ENCODE results near the gene TUBGCP2. TPM values are rescaled to one million over a fixed set of nuclear protein-coding genes. Genes with fewer than 3 reads are reported as not detected.
A peak's percentile ranks its signal among the peaks of the same experiment; 100 is the strongest.

The TUBGCP2 gene
- total and polyA plus RNA-seq, 2 of the 13 experiments (the other 11 are each of a cell fraction or from before 2014, with no cell fraction given): 21.3 to 34.5 TPM

- TF ChIP-seq, protein P1, sequence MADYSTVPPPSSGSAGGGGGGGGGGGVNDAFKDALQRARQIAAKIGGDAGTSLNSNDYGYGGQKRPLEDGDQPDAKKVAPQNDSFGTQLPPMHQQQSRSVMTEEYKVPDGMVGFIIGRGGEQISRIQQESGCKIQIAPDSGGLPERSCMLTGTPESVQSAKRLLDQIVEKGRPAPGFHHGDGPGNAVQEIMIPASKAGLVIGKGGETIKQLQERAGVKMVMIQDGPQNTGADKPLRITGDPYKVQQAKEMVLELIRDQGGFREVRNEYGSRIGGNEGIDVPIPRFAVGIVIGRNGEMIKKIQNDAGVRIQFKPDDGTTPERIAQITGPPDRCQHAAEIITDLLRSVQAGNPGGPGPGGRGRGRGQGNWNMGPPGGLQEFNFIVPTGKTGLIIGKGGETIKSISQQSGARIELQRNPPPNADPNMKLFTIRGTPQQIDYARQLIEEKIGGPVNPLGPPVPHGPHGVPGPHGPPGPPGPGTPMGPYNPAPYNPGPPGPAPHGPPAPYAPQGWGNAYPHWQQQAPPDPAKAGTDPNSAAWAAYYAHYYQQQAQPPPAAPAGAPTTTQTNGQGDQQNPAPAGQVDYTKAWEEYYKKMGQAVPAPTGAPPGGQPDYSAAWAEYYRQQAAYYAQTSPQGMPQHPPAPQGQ (CRISPR knock-in tag; IDR thresholded peaks at IDR 0.05; ENCODE audit: borderline replicate concordance): no peak
- TF ChIP-seq TOPORS (CRISPR knock-in tag; IDR thresholded peaks at IDR 0.05): no peak; the same call in 1 of the 2 replicates
- peak; percentile 27; the same call in 1 of the 2 replicates for TF ChIP-seq ZNF646 (CRISPR knock-in tag; IDR thresholded peaks at IDR 0.05)
- peak; percentile 67 for TF ChIP-seq PTBP1 (IDR thresholded peaks at IDR 0.05; ENCODE audit: low read depth, low read length, poor library complexity, severe bottlenecking)
- TF ChIP-seq ZNF274 (CRISPR knock-in tag; IDR thresholded peaks at IDR 0.05): peak; percentile 67; the same call in 1 of the 2 replicates
- TF ChIP-seq RFX5 (IDR thresholded peaks at IDR 0.05; ENCODE audit: low read depth, low read length): no peak
- peak; percentile 43; the same call in 1 of the 2 replicates for TF ChIP-seq ZGPAT (CRISPR knock-in tag; IDR thresholded peaks at IDR 0.05)
- peak; percentile 99 for TF ChIP-seq HIVEP1 (CRISPR knock-in tag; IDR thresholded peaks at IDR 0.05)
- TF ChIP-seq AKNA (CRISPR knock-in tag; IDR thresholded peaks at IDR 0.05; ENCODE audit: borderline replicate concordance): no peak
- TF ChIP-seq, protein P2, sequence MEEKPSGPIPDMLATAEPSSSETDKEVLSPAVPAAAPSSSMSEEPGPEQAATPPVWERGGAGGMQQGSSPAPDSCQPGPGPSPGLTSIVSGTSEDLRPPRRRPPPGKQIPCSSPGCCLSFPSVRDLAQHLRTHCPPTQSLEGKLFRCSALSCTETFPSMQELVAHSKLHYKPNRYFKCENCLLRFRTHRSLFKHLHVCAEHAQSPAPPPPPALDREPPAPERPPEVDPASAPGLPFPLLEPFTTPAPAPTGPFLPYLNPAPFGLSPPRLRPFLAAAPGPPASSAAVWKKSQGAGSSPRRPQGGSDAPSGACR (CRISPR knock-in tag; IDR thresholded peaks at IDR 0.05): no peak
- TF ChIP-seq HNRNPL (IDR thresholded peaks at IDR 0.05; ENCODE audit: low read depth, low read length): peak; percentile 71; the same call in 1 of the 2 replicates
- TF ChIP-seq MATR3 (CRISPR knock-in tag; IDR thresholded peaks at IDR 0.05): no peak
Observed at GRCh38 chr10:133347710-133348517, 39.2 kb upstream of the TUBGCP2 start (continued).
